GM15510 (cell line): ENCODE results near the gene ANXA6.

Source experiments
- POLR2A ChIP-seq: IDR thresholded peaks from 3 replicates; pipeline ENCODE4 v1.6.1; 2011; ENCODE audit warnings: borderline replicate concordance; ENCODE audit not compliant: insufficient read length; ENCODE audit errors: extremely low read depth

The ANXA6 gene

GRCh38 chr5:151148583-151148982 is 9.0 kb downstream of the ANXA6 start:
- TF ChIP-seq POLR2A, result no peak

- TF ChIP-seq POLR2A, result no peak
Measured at GRCh38 chr5:151147033-151147432, 10.5 kb downstream of the ANXA6 start.

- no peak for TF ChIP-seq POLR2A
Measured at GRCh38 chr5:151146061-151146460, 11.5 kb downstream of the ANXA6 start.

GRCh38 chr5:151144922-151145321 is 12.7 kb downstream of the ANXA6 start:
- TF ChIP-seq POLR2A, result no peak

GRCh38 chr5:151144275-151144674 is 13.3 kb downstream of the ANXA6 start:
- TF ChIP-seq POLR2A, result no peak

- TF ChIP-seq POLR2A, result no peak
Measured at GRCh38 chr5:151143645-151144044, 13.9 kb downstream of the ANXA6 start.

GRCh38 chr5:151142933-151143332 is 14.6 kb downstream of the ANXA6 start:
- TF ChIP-seq POLR2A, result no peak

- TF ChIP-seq POLR2A, result peak; percentile 38
Measured at GRCh38 chr5:151141535-151141934, 16.0 kb downstream of the ANXA6 start.

- TF ChIP-seq POLR2A, result no peak
Measured at GRCh38 chr5:151140686-151141459, 16.7 kb downstream of the ANXA6 start.

- no peak for TF ChIP-seq POLR2A
Measured at GRCh38 chr5:151139646-151140045, 17.9 kb downstream of the ANXA6 start.

GRCh38 chr5:151139015-151139414 is 18.6 kb downstream of the ANXA6 start:
- no peak for TF ChIP-seq POLR2A

- no peak for TF ChIP-seq POLR2A
Measured at GRCh38 chr5:151138114-151138513, 19.5 kb downstream of the ANXA6 start.

GRCh38 chr5:151137067-151137825 is 20.3 kb downstream of the ANXA6 start:
- no peak for TF ChIP-seq POLR2A

- TF ChIP-seq POLR2A, result no peak
Measured at GRCh38 chr5:151134228-151134627, 23.4 kb downstream of the ANXA6 start.

- no peak for TF ChIP-seq POLR2A
Measured at GRCh38 chr5:151132963-151133362, 24.6 kb downstream of the ANXA6 start.
